ENCODE results near the gene REX1BD. TPM values are rescaled to one million over a fixed set of nuclear protein-coding genes. Genes with fewer than 3 reads are reported as not detected.

Gene REX1BD
- total RNA-seq, 2 donors from 2014 or later = 146 to 214 TPM

- DNase-seq (no peak), ATAC-seq (no peak)
- H3K36me3 ChIP-seq (replicated peaks in 1 of 2; ENCODE audit: insufficient read depth in 1 of 2, low read depth in 2 of 2) = no peaks in the 10 kb centered on the region
- no peak overlapping the region for H3K4me3 ChIP-seq
- no peak overlapping the region for H3K27ac ChIP-seq
- 85 to 92% methylated on average over 6 to 7 of the region's 7 CpGs for WGBS, 2 donors
- H3K4me1 ChIP-seq = no peaks in the 10 kb centered on the region
- H3K9me3 ChIP-seq = no peaks in the 10 kb centered on the region
- no peaks in the 10 kb centered on the region for H3K27me3 ChIP-seq
- TF ChIP-seq POLR2A (IDR thresholded peaks at IDR 0.05) (no peak), CTCF (IDR thresholded peaks at IDR 0.05) (no peak)
- intact Hi-C loops (cut with DNase I) = no loop called here
Observed at GRCh38 chr19:18620902-18621301, 32.3 kb downstream of the REX1BD start.

DNA sequence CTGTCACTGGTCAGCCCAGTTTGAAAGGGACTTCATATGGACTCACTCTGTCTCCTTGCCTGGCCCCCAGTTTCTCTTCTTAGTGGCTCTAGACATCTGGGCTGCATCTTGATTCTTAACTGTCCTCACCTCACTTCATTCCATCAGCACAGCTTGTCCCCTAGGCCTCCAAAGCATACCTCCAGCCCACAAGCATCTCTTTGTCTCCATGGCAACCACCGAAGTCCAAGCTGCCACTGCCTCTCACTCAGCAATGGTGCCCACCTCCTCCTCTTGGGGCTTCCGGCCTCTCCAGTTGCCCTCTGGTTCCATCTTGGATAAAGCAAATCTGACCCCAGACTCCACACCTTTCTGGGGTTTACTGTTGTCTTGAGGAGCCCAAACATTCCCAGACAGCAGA lies 38.3 kb downstream of the REX1BD start:
- Histone ChIP-seq H3K27ac (no peak overlapping the region), H3K9me3 (no peaks in the 10 kb centered on the region), H3K4me3 (no peak overlapping the region), H3K4me1 (no peaks in the 10 kb centered on the region), H3K27me3 (no peaks in the 10 kb centered on the region), H3K36me3 (replicated peaks in 1 of 2; ENCODE audit: insufficient read depth in 1 of 2, low read depth in 2 of 2) (no peaks in the 10 kb centered on the region)
- intact Hi-C loops (cut with DNase I) = no loop called here
- TF ChIP-seq CTCF (IDR thresholded peaks at IDR 0.05) = no peak
- TF ChIP-seq POLR2A (IDR thresholded peaks at IDR 0.05) = no peak
- DNase-seq (no peak), ATAC-seq (no peak)
- 63 to 72% methylated on average over 2 of the region's 2 CpGs for WGBS, 2 donors

GRCh38 chr19:18629166-18630088 lies 40.8 kb downstream of the REX1BD start:
- no peak overlapping the region for H3K4me3 ChIP-seq
- intact Hi-C loops (cut with DNase I) = no loop called here
- no peak overlapping the region for H3K27ac ChIP-seq
- WGBS, 2 donors = 66 to 80% methylated on average over 11 to 15 of the region's 15 CpGs
- DNase-seq (peak in 3 of 4 donors; percentile 32 to 52 (median 39)), ATAC-seq (peak; percentile 62)
- no peaks in the 10 kb centered on the region for H3K36me3 ChIP-seq (replicated peaks in 1 of 2; ENCODE audit: insufficient read depth in 1 of 2, low read depth in 2 of 2)
- H3K9me3 ChIP-seq = no peaks in the 10 kb centered on the region
- H3K4me1 ChIP-seq = peaks cover 4% of the 10 kb centered on the region
- TF ChIP-seq CTCF (IDR thresholded peaks at IDR 0.05) (no peak), POLR2A (IDR thresholded peaks at IDR 0.05) (no peak)
- no peaks in the 10 kb centered on the region for H3K27me3 ChIP-seq

DNA sequence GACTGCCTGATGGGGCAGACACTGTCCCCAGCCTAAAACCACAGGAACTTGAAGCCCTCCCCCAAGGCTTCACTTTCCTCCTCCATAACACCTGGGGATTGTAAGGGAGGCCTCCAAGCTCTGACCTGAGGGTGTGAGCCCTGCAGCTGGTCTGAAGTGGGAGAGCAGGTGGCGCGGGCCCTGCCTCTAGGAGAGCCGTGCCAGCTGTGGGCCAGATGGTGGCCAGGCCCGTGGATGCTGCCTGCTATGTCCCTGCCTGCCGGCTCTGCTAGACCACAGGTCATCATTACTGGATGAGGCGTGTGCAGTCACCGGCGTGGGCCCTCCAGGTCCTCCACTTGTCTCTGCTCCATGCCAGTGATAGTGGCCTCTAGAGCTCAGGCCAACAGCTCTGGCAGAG lies 44.7 kb downstream of the REX1BD start:
- Histone ChIP-seq H3K9me3 (no peaks in the 10 kb centered on the region), H3K36me3 (replicated peaks in 1 of 2; ENCODE audit: insufficient read depth in 1 of 2, low read depth in 2 of 2) (no peaks in the 10 kb centered on the region), H3K27ac (no peak overlapping the region), H3K4me3 (no peak overlapping the region), H3K27me3 (no peaks in the 10 kb centered on the region), H3K4me1 (peaks cover 23% of the 10 kb centered on the region)
- no peak for TF ChIP-seq POLR2A (IDR thresholded peaks at IDR 0.05)
- no peak for TF ChIP-seq CTCF (IDR thresholded peaks at IDR 0.05)
- intact Hi-C loops (cut with DNase I) = no loop called here
- DNase-seq (peak; percentile 42 to 81 (median 62)), ATAC-seq (no peak)
- 50 to 100% methylated on average over 2 to 8 of the region's 8 CpGs for WGBS, 2 donors
